ENCODE data around the gene PPT2.
A peak's percentile ranks its signal among the peaks of the same experiment; 100 is the strongest.

PPT2 gene

DNA sequence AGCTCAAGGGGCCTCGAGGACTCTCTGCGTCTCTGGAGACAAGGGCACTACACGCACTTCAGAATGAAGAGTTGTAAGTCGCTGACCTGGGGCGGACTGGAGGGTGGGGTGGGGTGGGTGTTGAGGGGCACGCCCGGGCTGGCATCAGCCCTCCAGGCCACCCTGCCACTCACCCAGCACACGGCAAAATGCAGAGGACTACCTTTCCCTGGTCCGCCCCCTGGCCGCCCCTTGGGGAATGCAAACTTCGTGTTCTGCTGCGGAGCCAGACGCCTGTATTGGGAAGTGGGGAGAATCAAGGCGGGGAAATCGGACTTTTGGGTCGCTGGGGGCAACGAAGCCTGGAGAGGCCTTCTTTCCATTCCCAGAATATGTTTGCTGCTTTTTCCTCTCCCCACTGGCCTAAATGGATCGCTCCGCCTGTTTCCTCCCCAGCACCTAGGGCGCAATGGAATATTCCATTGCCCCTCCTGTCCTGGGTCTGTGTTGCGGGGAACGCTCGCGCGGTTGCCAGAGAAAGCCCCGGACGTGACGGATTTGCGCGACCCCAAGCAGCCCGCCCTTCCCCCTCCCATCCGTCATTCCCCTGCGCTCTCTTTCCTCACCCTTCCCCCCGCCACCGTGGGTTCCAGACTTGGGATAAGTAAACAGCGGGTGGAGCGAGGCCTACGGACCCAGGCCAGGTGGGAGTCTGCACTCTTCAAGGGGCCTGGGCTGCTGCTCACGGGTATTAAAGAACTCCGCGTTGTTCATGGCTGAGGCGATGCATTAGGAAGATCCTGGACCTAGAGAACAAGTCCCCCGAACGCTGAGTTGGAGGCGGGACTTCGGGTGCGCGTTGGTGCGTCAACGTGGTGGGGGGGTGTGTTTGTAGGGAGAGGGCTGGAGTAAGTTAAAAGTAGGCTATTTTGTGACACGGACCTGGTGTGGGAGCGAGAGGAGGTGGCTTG lies at the start of gene PPT2:
Gene PPT2 (plus strand): TSS at position 578 of the 950 bp plus-strand sequence. CDS start 454 bp downstream, outside the sequence.
- DNase-seq (ENCODE audit: low read depth in 2 of 2) = peak; percentile 54 to 61

DNA sequence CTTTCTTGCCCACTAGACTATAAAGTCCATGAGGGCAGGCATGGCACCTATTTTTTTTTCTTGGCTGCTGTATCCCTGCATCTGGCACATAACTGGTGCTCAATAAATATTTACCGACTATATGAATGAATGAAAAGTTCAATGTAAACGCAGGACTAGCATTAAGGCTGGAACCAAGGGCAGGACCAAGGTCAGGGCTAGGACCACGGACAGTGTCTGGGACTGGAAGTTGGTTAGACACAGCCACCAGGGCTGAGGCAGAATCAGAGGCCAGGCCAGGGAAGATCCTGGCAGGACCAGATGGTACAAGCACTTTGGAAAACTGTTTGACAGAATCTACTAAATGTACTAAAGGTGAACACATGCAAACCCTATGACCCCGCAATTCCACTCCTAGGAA lies 48.5 kb upstream of the PPT2 start:
- DNase-seq (ENCODE audit: low read depth in 2 of 2) = no peak

- no peak for DNase-seq (ENCODE audit: low read depth in 2 of 2)
Observed at GRCh38 chr6:32107406-32107805, 46.5 kb upstream of the PPT2 start.

- DNase-seq (ENCODE audit: low read depth in 2 of 2) = no peak
Observed at GRCh38 chr6:32108094-32108627, 45.8 kb upstream of the PPT2 start.

GRCh38 chr6:32108727-32109113 lies 45.2 kb upstream of the PPT2 start:
- DNase-seq (ENCODE audit: low read depth in 2 of 2) = no peak

- no peak for DNase-seq (ENCODE audit: low read depth in 2 of 2)
Observed at GRCh38 chr6:32109114-32109764, 44.7 kb upstream of the PPT2 start, which contains the start of gene TNXB. TNXB (minus strand) TSS chr6:32109338; CDS start chr6:32098198, 11,140 bp downstream.

- no peak for DNase-seq (ENCODE audit: low read depth in 2 of 2)
Observed at GRCh38 chr6:32109765-32110160, 44.2 kb upstream of the PPT2 start.

GRCh38 chr6:32110632-32111031 lies 43.3 kb upstream of the PPT2 start:
- DNase-seq (ENCODE audit: low read depth in 2 of 2) = no peak

- no peak for DNase-seq (ENCODE audit: low read depth in 2 of 2)
Observed at GRCh38 chr6:32111424-32112066, 42.4 kb upstream of the PPT2 start.

- no peak for DNase-seq (ENCODE audit: low read depth in 2 of 2)
Observed at GRCh38 chr6:32112431-32112980, 41.4 kb upstream of the PPT2 start.

DNA sequence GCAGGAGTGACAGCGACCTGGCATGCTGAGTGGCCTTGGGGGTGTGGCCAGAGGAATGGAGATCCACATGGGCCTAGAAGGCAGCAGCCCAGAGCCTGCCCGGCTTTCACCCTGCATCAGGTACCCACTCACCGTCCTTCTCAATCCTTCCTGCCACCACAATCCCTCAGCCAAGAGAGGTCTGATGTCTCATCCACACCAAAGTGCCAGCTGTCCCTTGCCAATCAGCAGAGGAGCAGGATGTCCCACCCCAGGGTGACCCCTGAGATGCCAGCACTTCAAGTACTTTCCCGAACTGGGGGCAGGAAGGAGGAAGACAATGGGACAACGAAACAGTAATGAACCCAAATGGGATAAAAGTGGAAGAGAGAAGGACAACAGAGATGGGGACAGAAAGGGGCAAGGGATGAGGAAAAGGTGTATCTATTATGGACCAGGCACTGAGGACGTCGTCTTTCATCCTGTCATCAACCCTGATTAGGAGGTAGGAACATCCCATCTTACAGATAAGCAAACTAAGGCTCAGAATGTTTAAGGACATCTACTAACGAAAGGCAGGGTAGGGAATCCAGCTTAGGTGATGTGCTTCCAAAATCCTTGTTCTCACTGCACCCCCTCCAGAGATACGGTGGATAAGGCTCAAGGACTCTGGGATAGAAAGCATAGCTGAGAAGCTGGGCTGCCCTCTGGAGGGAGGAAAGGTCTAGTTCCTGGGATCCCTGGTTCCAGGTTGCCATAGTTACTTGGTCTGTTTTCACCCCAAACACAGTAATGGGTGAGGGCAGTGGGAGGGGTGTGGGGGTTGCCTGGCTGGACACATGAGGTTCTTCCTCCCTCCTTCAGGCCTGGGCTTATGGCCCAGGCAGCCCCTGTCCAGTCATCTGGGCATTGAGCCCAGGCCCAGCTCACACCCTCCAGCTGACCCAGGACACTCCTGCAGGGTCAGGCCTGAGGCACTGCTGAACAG lies 40.3 kb upstream of the PPT2 start:
- no peak for DNase-seq (ENCODE audit: low read depth in 2 of 2)

DNA sequence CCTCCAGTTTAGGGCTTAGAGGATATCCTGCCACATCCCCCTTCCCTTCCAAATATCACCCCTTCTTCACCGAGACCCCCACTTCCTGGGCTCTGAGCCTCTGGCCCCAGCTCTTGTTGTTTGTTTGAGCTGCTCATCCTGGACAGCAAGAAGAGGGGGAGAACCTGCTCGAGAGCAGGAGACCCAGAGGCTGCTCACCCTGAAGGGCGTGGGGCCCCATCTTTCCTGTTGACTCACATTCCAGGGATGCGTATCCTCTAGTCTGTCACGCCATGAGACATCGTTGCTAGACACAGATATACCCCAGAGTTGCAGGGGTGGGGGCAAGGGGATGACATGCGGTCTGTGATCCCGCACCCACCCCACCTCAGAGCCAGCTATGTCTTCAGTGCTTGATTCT lies 39.1 kb upstream of the PPT2 start:
- DNase-seq (ENCODE audit: low read depth in 2 of 2) = no peak

DNA sequence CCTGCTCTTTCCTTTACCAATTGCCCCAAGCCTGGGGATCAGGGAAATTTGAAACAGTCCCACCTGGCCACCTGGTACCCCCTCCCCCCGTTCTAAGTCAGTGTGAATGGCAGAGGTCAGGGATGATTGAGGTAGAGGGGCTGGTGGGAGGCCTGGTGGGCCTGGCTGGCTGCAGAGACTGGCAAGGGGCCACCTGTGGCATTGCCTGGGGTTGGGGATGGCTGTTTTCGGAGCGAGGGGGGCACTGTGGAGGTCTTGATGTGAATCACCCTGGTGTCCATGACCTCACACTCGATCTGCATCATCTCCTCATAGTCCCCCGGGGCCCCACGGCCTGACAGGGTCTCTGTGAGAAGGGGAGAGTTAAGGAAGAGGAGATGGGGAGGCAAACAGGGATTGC lies 38.3 kb upstream of the PPT2 start:
- DNase-seq (ENCODE audit: low read depth in 2 of 2) = no peak

DNA sequence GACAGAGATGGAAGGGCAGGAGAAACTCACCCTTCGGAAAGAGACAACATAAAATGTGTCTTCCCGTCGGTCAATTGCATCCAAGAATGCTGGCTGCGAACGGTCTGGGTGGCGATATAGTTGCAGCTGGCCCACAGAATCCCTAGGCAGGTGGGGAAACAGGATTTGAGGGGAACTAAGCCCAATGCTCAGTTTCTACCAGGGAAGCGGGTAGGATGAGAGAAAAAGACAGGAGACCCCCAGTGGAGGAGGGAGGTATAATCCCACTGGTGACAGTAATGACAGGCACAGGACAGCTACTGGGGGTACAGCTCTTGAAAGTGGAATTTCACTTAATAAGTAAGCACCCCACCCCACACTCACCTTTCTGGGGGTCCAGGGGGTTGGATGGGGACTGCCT lies 37.3 kb upstream of the PPT2 start:
- no peak for DNase-seq (ENCODE audit: low read depth in 2 of 2)

DNA sequence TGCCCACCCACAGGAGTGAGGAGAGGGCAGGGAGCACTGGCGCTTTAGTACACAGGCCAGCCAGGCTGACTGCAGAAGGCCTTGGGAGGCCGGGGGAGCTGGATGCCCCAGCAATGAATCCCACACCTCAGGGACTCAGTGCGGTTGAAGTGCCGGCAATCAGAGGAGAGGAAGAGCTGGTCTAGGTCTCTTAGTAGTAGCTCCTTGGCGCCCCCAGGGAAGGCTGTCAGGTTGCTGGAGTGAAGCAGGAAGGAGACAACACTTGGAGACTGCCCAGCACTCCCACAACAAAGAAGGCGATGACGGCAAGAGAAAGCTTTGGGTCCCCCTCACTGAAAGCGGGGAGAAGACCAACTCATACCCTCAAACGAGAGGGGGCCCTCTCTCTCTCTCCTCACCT lies 36.5 kb upstream of the PPT2 start:
- DNase-seq (ENCODE audit: low read depth in 2 of 2) = no peak

- peak; percentile 22 to 23 for DNase-seq (ENCODE audit: low read depth in 2 of 2)
Observed at GRCh38 chr6:32118782-32119628, 34.9 kb upstream of the PPT2 start.

- DNase-seq (ENCODE audit: low read depth in 2 of 2) = no peak
Observed at GRCh38 chr6:32120573-32121059, 33.3 kb upstream of the PPT2 start.

DNA sequence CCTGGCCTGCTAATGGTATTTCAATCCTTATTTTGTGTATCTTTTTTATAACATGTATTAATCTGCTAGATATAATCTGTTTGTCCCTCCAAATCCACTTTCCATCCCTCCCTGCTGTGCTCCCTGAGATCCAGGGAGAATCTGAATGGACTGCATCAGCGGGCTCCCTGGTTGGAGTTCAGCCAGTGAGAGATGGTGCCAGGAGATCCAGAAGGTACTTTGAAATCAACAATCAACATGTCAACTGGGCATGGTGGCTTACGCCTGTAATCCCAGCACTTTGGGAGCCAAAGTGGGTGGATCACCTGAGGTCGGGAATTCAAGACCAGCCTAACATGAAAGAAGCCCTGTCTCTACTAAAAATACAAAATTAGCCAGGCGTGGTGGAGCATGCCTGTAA lies 30.3 kb upstream of the PPT2 start:
- no peak for DNase-seq (ENCODE audit: low read depth in 2 of 2)

GRCh38 chr6:32126880-32127279 lies 27.1 kb upstream of the PPT2 start:
- no peak for DNase-seq (ENCODE audit: low read depth in 2 of 2)

GRCh38 chr6:32127409-32127716 lies 26.6 kb upstream of the PPT2 start:
- DNase-seq (ENCODE audit: low read depth in 2 of 2) = no peak
